Mesothelial cell of epicardium (in vitro differentiated cells): ENCODE results near the gene MAPK8IP2. TPM values are rescaled to one million over a fixed set of nuclear protein-coding genes. Genes with fewer than 3 reads are reported as not detected.

Experiments used
- DNase-seq, 2 experiments: peaks; one replicate each; pipeline ENCODE4 v3.0.0; 2021; ENCODE audit warnings: low spot score in 2 of 2; ENCODE audit not compliant: unreplicated experiment in 2 of 2
- H3K27ac Mint-ChIP-seq: 2 replicates; pipeline ENCODE4 v1.8.0; 2021; ENCODE audit warnings: mixed read lengths
- H3K27me3 Mint-ChIP-seq: 2 replicates; pipeline ENCODE4 v1.8.0; 2021; ENCODE audit warnings: low read depth, mixed read lengths
- H3K36me3 Mint-ChIP-seq: 2 replicates; pipeline ENCODE4 v1.8.0; 2021; ENCODE audit warnings: mixed read lengths
- H3K4me1 Mint-ChIP-seq: 2 replicates; pipeline ENCODE4 v1.8.0; 2021; ENCODE audit warnings: mixed read lengths
- H3K4me3 Mint-ChIP-seq: 2 replicates; pipeline ENCODE4 v1.8.0; 2021; ENCODE audit warnings: mild to moderate bottlenecking, moderate library complexity, mixed read lengths
- H3K9me3 Mint-ChIP-seq: 2 replicates; pipeline ENCODE4 v1.8.0; 2021; ENCODE audit warnings: mixed read lengths
- CTCF ChIP-seq: fragments of 200-600 bp; sonication (generic); IDR thresholded peaks from one replicate; pipeline ENCODE4 v1.5.0; 2021; ENCODE audit warnings: antibody characterized with exemption; ENCODE audit not compliant: unreplicated experiment
- total RNA-seq: library from RNA; stranded (reverse); gene quantifications from 3 replicates; pipeline ENCODE4 v1.2.1, GENCODE V29; 2021

MAPK8IP2 gene
- total RNA-seq, 1 donor from 2014 or later: 3.2 TPM

- no peak for TF ChIP-seq CTCF
- Mint-ChIP-seq H3K27ac (no peak overlapping the region), H3K36me3 (peaks cover 25% of the 10 kb centered on the region), H3K4me1 (no peaks in the 10 kb centered on the region), H3K27me3 (no peaks in the 10 kb centered on the region), H3K4me3 (no peak overlapping the region), H3K9me3 (no peaks in the 10 kb centered on the region)
- DNase-seq: no peak
These were observed 27.6 kb upstream of the MAPK8IP2 start for GRCh38 chr22:50572965-50573364.

GRCh38 chr22:50573491-50574382 is 26.9 kb upstream of the MAPK8IP2 start:
- Mint-ChIP-seq H3K27ac (no peak overlapping the region), H3K4me3 (no peak overlapping the region), H3K9me3 (no peaks in the 10 kb centered on the region), H3K36me3 (peaks cover 21% of the 10 kb centered on the region), H3K27me3 (no peaks in the 10 kb centered on the region), H3K4me1 (no peaks in the 10 kb centered on the region)
- DNase-seq: no peak
- TF ChIP-seq CTCF: no peak

- H3K9me3 Mint-ChIP-seq: no peaks in the 10 kb centered on the region
- no peak overlapping the region for H3K27ac Mint-ChIP-seq
These were observed 26.2 kb upstream of the MAPK8IP2 start for GRCh38 chr22:50574383-50574755.

DNA sequence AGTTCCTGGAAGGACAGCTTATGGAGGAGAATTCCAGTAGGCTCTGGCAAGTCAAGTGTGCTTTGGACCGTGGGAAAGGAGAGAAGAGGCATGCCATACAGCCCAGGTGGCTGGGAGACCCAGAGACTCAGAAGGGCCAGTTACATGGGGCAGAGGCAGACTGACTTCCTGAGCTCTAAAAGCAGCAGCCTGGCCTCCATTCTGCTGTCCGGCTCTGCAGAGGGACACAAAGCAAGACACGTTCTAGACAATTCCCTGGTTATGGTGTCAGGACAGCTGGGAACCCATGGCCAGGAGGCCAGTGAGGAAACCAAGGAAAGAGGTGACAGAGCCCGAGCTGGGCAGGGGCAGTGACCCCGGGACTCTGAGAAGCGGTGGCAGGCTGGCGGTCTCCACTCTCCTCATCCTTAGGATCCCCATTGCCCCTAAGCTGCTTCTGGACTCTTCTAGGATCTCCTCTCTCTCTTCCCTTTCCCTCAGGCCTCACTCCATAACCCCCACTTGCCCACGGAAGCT is 25.1 kb upstream of the MAPK8IP2 start:
- Mint-ChIP-seq H3K27me3 (no peaks in the 10 kb centered on the region), H3K27ac (no peak overlapping the region), H3K4me1 (no peaks in the 10 kb centered on the region), H3K36me3 (peaks cover 12% of the 10 kb centered on the region), H3K4me3 (no peak overlapping the region), H3K9me3 (no peaks in the 10 kb centered on the region)
- TF ChIP-seq CTCF: no peak
- DNase-seq: no peak

More at GRCh38 chr22:50574383-50574755, 26.2 kb upstream of the MAPK8IP2 start:
- Mint-ChIP-seq H3K36me3 (peaks cover 17% of the 10 kb centered on the region), H3K27me3 (no peaks in the 10 kb centered on the region), H3K4me3 (no peak overlapping the region), H3K4me1 (no peaks in the 10 kb centered on the region)
- no peak for TF ChIP-seq CTCF
- no peak for DNase-seq

DNA sequence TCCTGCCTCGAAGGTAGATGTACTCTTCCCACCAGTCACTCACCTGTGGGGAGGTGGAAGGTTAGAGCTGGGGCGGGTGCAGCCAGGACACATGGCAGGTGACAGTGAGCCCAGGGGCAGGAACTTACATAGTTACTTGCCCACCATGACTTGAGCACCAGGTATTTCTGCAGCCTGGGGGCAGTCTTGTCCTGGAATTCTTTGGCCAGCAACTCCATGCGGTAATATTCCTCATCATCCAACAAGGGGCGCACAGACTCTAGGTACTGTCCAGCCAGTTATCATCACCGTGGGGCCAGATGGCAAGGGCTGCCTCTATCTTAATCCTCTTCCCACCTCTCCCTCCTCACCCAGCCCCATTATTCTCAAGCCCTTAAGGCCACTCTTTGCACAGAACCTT is 24.5 kb upstream of the MAPK8IP2 start:
- no peak for TF ChIP-seq CTCF

More for the DNA sequence above, 24.5 kb upstream of the MAPK8IP2 start:
- H3K4me3 Mint-ChIP-seq: no peak overlapping the region
- no peaks in the 10 kb centered on the region for H3K27me3 Mint-ChIP-seq
- H3K9me3 Mint-ChIP-seq: no peaks in the 10 kb centered on the region
- no peak for DNase-seq
- H3K36me3 Mint-ChIP-seq: peaks cover 8% of the 10 kb centered on the region
- no peak overlapping the region for H3K27ac Mint-ChIP-seq
- no peaks in the 10 kb centered on the region for H3K4me1 Mint-ChIP-seq
